ENCODE data around the gene MS4A1. TPM values are rescaled to one million over a fixed set of nuclear protein-coding genes. Genes with fewer than 3 reads are reported as not detected.

MS4A1 gene
- total RNA-seq, 1 experiment from 2014 or later: not detected

Other genes with a start within 250 kb of the MS4A1 start
- gene MS4A4E, start 212.7 kb upstream of the MS4A1 start, total RNA-seq (2022): not detected in 2 replicates
- not detected in 2 replicates for gene MS4A4A, start 175.2 kb upstream of the MS4A1 start, total RNA-seq (2022)
- not detected in 2 replicates for gene MS4A6E, start 128.6 kb upstream of the MS4A1 start, total RNA-seq (2022)
- gene MS4A7, start 77.3 kb upstream of the MS4A1 start, total RNA-seq (2022): not detected in 2 replicates
- gene MS4A14, start 59.4 kb upstream of the MS4A1 start, total RNA-seq (2022): not detected in 2 replicates
- gene MS4A5, start 26.3 kb upstream of the MS4A1 start, total RNA-seq (2022): not detected in 2 replicates
- gene MS4A12, start 36.9 kb downstream of the MS4A1 start, total RNA-seq (2022): not detected in 2 replicates
- not detected in 2 replicates for gene MS4A13, start 59.5 kb downstream of the MS4A1 start, total RNA-seq (2022)
- not detected in 2 replicates for gene MS4A8, start 243.8 kb downstream of the MS4A1 start, total RNA-seq (2022)